ENCODE results near the gene KCNT1. TPM values are rescaled to one million over a fixed set of nuclear protein-coding genes. Genes with fewer than 3 reads are reported as not detected.

Gene KCNT1
- total and polyA plus RNA-seq, 10 of the 15 experiments (the other 5 are each of a cell fraction or from before 2014, with no cell fraction given): not detected

GRCh38 chr9:135660407-135660806, 41.6 kb upstream of the KCNT1 start:
- FAIRE-seq: no peak
- H3K36me3 ChIP-seq (ENCODE audit: control insufficient read depth in 2 of 2, insufficient read depth in 2 of 2, low read length in 1 of 2): no peaks in the 10 kb centered on the region
- H4K20me1 ChIP-seq (ENCODE audit: control insufficient read depth, insufficient read depth): no peaks in the 10 kb centered on the region
- H3K79me2 ChIP-seq (ENCODE audit: control insufficient read depth, insufficient read depth, low read length): no peaks in the 10 kb centered on the region
- in situ Hi-C loops (cut with MboI) (no loop called here), intact Hi-C loops (cut with micrococcal nuclease; ENCODE audit: unreplicated experiment) (no loop called here)
- TF ChIP-seq RFX5 (IDR thresholded peaks at IDR 0.05; ENCODE audit: low read depth, low read length) (no peak), SIX5 (IDR thresholded peaks at IDR 0.05; ENCODE audit: low read depth, low read length, severe bottlenecking) (no peak), STAT3 (IDR thresholded peaks at IDR 0.05; ENCODE audit: low read depth, low read length) (no peak), DPF2 (IDR thresholded peaks at IDR 0.05) (no peak), RUNX3 (IDR thresholded peaks at IDR 0.05; ENCODE audit: low read length) (no peak), CTCF (IDR thresholded peaks at IDR 0.05 in 2 of 3, conservative IDR thresholded peaks at IDR 0.05 in 1 of 3; ENCODE audit: control insufficient read depth in 2 of 3, extremely low read depth in 1 of 3, insufficient read depth in 1 of 3, low read depth in 3 of 3, low read length in 3 of 3) (no peak), MYC (IDR thresholded peaks at IDR 0.05; ENCODE audit: insufficient read depth, insufficient read length, insufficient replicate concordance, low read length, severe bottlenecking) (no peak), TCF12 (IDR thresholded peaks at IDR 0.05; ENCODE audit: low read depth, low read length) (no peak), NR2C2 (IDR thresholded peaks at IDR 0.05; ENCODE audit: borderline replicate concordance, control insufficient read depth, insufficient read length, low read depth) (no peak), CUX1 (IDR thresholded peaks at IDR 0.05; ENCODE audit: insufficient replicate concordance, low read depth, low read length) (no peak), KDM1A (IDR thresholded peaks at IDR 0.05; ENCODE audit: borderline replicate concordance) (no peak), EZH2 (IDR thresholded peaks at IDR 0.05; ENCODE audit: borderline replicate concordance, control insufficient read depth, low read depth, low read length) (no peak), POLR2AphosphoS2 (IDR thresholded peaks at IDR 0.05; ENCODE audit: low read depth, low read length) (no peak), HDAC2 (IDR thresholded peaks at IDR 0.05) (no peak), ETV6 (conservative IDR thresholded peaks at IDR 0.05 in 1 of 2, IDR thresholded peaks at IDR 0.05 in 1 of 2; ENCODE audit: borderline replicate concordance in 1 of 2, low read depth in 1 of 2) (no peak), YBX1 (IDR thresholded peaks at IDR 0.05) (no peak)
- SMC1A ChIA-PET (ENCODE audit: uncharacterized antibody, unreplicated experiment): no interaction called here
- no peak overlapping the region for H3K27ac ChIP-seq (ENCODE audit: control insufficient read depth, insufficient read depth)
- no TSS peak for BruUV-seq (replicated peaks)
- no peak overlapping the region for H3K9ac ChIP-seq (ENCODE audit: control insufficient read depth, insufficient read depth, low read length)
- no peaks in the 10 kb centered on the region for H3K9me3 ChIP-seq (replicated peaks; ENCODE audit: control insufficient read depth, insufficient read depth, low read length)
- no peak for DNase-seq (ENCODE audit: low read depth, low spot score)
- no peaks in the 10 kb centered on the region for H3K4me1 ChIP-seq (ENCODE audit: control insufficient read depth, insufficient read depth, low read length)
- POLR2A ChIA-PET: no interaction called here
- H2AFZ ChIP-seq (ENCODE audit: control insufficient read depth, low read depth, low read length): no peak overlapping the region
- no peaks in the 10 kb centered on the region; a peak in 1 of 4 replicates for H3K27me3 ChIP-seq (replicated peaks in 1 of 2; ENCODE audit: control insufficient read depth in 2 of 2, insufficient read depth in 2 of 2, low read length in 1 of 2)
- H3K4me3 ChIP-seq: no peak overlapping the region
- CTCF ChIA-PET: no interaction called here
- ATAC-seq: no peak
- 68% methylated on average over 22 of the region's 22 CpGs for WGBS (ENCODE audit: insufficient coverage, insufficient replicate concordance, low lambda C conversion rate, missing lambda C conversion rate)
- RAD21 ChIA-PET (ENCODE audit: unreplicated experiment): no interaction called here
- H3K4me2 ChIP-seq (ENCODE audit: control insufficient read depth, insufficient read depth): no peak overlapping the region

Data from GM12878 (cell line).